HG03135 (cell line): ENCODE data around the gene GID8.
A peak's percentile ranks its signal among the peaks of the same experiment; 100 is the strongest.
"Not testable (repeated sequence)": the region's sequence is repeated elsewhere in the genome, so short reads cannot be mapped to it uniquely, and the experiment has no call there.

Source experiments
- ATAC-seq: cut with Tn5 transposase; IDR thresholded peaks from one replicate; pipeline ENCODE4 v1.9.1; 2021; ENCODE audit warnings: mild to moderate bottlenecking, moderate library complexity; ENCODE audit not compliant: unreplicated experiment

GID8 gene

DNA sequence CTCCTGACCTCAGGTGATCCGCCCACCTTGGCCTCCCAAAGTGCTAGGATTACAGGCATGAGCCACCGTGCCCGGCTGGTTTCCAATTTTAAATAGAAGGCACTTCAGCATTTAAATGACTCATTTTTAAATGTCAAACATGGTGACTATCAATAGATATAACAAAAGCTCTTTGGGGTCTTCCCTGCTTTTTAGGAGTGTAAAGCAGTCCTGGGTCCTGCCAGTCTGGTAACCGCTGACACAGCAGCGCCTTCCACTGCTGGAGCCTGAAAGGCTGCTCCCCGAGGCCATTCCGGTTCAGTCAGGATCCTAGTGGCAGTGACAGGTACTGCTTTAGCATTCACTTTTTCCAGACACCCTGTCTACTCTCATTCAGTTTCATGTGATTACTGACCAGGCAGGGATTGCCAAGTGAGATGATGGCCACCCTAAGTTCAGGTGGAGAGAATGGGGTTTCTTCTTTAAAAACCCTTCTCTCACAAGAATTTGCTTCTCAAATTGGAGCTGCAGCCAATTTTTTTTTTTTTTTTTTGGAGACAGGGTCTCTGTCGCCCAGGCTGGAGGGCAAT, 16.7 kb upstream of the GID8 start:
- ATAC-seq: no peak

DNA sequence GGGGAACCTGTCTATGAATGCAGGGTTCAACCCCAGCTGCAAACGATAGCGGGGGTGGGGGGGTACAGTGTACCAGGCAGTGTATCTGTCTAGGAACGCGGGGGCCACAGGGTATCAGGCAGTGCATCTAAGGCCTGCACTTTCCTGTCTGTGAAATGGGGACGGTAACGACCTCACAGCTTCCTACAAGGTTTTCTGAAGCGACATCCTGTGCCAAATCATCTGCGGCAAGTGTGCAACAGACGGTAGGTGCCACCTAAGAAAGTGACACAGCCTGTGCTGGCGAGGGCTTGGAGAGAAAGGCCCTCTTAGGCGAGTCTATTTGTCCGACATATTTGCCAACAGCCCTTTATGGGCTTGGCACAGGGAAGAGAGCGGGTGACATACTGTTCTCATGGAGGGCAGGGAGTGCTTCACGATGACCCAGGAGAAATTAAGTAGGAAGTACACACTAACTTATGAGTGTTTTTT, 15.5 kb upstream of the GID8 start:
- no peak for ATAC-seq

DNA sequence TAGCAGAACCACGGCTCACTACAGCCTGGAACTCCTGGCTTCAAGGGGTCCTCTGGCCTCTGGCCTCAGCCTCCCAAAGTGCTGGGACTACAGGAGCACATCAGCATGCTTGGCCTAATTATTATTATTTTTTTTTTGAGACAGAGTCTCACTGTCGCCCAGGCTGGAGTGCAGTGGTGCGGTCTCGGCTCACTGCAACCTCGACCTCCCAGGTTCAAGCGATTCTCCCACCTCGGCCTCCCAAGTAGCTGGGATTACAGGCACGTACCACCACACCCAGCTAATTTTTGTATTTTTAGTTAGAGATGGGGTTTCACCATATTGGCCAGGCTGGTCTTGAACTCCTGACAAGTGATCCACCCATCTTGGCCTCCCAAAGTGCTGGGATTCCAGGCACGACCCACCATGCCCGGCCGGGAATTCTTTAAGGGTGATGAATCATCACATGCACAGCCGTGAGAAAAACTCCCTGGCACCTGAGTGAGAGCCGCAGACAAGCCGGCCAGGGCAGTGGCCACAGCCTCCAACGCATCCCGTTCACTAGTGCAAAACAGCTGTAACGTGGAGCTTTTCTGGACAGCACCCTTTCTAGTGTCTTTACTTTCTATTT, 14.8 kb upstream of the GID8 start:
- not testable (repeated sequence) for ATAC-seq

DNA sequence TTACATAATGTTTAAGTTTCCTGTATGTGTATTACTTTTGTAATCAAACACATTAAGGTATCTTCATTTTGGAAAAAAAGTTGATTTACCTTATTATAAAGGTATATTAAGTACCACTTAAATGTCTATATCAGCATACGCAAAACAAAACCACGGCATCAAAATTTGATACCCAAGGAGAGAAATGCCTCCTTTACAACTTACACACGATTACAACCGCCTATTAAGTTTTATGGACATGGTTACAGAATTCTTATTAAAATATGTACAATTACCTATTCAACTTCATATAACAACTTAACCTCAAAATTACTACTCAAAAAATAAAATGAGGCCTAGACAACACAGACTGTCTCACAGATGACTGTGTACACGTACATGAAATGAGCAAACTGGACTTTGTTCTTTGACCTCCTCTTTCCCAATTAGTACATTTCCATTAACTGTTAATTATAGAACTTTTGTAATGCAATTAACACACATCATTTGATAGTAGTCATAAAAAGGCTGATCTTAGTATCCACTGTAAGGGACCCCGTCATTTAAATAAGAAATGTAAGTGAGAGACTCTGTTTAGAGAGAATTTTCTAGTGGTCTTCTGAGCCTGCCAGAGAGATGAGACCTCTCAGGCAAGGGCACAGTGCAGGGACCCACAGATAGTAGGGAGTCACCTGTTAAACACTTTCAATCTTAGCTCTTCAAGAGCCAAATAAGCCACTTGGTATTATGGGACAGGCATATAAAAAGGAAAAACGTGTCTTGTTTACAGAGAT, 14.1 kb upstream of the GID8 start:
- no peak for ATAC-seq

DNA sequence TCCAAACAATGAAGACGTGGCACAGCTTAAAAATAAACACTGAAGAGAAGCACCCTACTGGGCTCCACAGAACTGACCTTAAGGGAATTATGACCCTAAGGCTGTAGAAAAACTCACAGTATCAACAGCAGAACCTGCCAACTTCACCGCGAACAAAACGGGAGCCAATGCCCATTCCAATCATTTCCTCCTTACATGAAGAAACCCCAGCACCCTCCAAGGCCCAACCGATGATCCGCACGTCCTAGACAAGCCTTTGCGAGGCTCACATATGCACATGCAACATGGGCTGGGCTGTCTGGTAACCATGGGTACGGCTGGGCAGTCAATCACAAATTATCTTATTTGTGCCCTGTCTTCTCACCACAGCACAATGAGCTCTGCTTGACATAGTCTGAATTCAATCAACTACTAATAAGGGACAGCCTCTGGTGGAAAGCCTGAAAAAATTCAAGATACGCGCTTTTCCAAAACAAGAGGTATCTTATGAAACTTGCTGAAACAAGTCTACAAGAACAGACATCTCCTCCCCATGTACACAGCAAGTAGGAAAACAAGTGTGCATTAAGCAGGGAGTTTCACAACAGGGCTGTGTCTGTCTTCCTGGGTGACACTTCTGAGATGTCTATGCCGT, 13.4 kb upstream of the GID8 start:
- no peak for ATAC-seq

DNA sequence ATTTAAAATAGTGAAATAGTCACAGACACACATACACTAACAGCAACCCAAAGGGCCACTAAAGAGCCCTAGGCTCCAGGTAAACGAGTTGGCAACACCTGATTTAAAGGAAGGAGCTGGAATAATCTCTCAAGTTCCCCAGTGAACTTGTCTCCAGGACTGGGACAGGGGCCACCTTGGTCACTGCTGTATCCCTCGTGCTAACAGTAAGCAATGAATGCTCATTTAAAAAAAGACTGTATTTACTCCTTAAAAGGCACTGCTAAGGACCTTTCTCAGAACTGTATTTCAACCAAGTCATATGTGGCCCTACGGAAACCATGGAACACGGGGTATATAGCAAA, 12.9 kb upstream of the GID8 start:
- ATAC-seq: no peak

DNA sequence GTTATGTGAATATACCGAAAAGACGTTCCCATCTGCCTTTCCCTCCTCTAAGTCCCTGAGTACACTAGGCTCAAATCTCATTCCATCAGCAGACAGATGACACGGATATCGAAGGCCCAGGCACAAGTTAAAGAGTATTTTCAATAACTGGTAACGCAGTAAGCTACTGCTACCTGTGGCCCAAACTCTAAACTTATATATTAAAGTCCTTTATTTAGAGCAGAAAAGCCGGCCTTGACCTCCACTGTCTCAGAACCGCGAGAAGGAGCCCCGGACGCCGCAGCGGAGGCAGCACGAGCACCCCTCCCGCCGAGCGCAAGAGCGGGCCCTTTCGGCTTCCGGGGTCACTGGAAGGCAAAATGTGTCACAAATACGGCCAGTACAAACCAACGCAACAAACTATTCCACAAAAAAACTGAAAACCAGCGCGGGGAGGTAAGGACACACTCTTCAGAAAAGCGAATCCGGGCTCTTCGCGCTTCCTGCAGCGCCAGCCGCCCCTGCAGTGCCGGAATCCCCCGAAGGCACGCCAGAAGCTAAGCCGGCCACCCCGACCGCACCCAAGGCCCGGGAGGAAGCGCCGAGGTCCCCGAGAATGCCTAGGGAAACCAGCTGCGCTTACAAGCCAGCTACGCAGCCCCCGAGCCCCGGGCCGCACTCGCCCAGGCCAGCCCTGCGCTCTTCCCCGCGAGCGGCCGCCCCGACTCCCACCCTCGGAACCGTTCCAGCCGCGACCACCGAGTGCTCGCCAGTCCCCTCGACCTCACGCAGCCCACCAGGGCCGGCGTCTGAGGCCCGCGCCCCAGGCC, 12.3 kb upstream of the GID8 start:
- ATAC-seq: peak; percentile 20

DNA sequence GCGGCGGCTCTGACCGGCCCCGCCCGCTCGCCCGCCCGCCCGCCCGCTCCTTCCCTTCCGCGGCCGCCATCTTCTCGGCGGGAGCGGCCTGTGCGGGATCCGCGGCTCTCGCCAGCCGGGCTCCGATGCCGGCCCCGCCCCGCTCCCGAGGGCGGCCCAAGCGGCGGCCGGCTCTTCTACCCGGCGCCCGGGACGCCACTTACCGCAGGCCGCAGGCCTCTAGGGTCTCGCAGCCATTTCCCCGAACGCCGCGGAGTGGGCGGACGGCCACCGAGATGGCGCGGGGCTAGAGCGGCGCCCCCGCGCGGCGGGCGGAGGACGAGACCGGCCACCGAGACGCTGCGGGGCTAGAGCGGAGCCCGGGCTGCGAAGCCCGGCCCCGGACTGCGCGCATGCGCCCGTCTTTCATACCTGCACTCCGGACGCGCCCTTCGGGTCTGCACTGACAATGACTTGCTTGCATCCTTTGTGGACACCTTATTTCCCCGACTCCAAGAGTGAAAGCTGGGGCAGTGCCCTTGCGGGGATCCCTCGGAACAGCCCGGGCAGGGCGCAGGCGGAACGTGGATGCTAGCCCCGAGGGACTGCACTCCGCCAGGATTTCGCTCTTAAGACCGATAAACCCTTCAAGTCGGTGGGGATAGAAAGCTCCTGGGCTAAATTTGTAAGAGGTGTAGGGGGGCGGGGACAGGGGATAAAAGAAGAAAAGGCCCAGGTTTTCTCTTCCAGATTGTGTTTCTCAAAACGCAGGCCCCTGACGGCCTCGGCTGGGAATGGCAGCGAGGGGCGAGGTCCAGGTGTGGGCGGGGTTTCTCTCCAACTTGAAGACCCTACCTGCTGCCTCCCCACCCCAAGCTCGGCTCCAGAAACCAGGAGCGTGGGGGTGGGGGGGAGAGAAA, 11.5 kb upstream of the GID8 start, which contains the start of gene DIDO1:
DIDO1 (minus strand) TSS at position 277 of the 899 bp plus-strand sequence.
- peak; percentile 70 for ATAC-seq

DNA sequence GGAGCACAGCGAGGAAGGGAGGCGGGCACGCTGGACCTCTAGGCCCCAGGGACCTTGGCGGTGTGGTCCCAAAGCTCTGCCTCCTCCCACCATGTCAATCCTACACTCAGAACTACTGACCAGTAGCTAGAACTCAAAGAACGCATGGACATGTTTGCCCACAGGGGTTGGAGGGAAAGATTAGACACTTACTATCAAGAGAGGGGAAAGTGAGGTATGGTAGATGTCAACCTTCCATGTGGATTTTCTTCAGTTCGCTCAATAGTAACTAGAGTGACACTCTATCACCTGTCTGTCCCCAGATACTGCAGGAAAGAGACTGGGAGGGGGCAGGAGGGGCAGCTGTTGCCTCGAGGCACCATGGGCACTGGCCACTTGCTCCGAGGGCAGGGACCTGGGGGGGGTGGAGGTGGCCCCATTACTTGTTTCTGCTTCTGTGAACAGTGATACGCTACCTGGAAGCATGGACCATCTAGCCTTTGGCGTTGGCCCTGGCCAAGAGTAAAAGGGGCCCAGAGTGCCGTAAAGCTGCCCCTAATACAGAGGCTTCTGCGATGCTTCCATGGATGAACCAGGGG, 10.7 kb upstream of the GID8 start:
- ATAC-seq: no peak

DNA sequence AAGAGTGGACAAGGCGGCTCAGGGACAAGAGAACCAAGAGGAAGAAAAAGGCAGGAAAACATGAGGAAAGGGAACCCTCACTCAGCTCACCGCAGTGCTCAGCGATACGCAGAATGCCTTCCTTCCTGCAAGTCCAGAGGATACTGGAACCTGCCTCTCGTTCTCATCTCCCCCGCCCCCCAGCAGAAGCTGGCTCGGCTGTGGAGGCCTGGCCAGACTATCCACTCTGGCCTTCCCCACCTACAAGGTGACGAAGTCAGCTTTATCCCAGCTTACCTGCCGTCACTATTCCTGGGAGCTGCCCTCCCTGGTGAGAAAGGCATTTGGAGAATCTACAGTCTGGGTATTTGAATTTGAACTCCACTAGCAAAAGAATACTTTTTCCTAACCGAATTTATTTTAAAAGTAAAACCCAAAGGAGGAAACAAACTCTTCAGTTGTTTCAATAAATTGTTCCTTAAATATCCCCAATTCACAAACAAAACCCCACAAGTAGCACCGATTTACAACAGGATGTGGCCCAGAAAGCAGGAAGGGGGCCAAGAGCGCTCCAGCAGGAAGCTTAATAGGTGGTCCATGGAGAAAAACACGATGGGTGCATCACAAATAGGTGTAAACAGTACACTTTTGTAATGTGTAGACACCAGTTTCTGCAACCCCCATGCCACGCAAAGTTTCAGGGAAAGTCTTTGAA, 9.6 kb upstream of the GID8 start:
- ATAC-seq: no peak

DNA sequence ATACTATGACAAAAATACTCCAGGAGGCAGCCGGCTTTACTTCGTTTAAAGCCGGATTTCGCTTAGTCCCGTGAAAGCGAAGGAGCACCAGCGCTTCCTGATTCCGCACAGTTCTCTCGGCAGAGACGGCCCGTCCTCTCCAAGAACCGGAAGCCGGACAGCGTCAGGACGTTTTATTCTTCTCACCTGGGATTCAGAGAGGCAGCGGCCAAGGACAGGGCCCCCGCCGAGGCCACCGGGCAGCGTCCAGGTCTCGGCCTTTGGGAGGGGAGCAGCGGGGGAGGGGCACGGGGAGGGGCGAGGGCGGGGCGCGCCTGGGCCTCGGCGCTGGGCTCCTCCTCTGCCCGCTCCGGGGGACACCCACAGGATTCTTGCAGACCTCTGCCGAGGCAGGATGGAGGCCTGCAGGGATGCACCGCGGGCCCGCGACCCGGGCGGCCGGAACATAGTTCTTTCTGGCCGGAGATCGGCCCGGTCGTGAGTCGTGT, 8.9 kb upstream of the GID8 start:
- ATAC-seq: no peak

DNA sequence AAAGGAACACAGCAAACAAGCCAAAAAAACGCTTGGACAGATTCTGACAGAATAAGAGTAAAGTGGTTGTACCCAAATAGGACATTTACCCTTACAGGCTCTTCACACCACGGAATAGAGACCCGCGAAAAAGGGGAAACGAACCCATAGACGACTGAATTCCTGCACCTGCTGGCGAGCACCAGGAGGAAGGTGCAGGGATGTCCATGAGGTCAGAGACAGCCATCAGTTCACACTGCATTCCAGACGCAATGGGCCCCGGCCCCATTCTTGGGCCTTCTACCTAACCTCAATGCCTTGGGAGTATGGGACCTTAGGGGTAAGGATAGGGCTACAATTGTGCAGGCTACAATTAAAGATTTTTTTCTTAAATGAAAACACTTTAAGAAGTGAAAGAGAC, 6.5 kb upstream of the GID8 start:
- ATAC-seq: no peak

DNA sequence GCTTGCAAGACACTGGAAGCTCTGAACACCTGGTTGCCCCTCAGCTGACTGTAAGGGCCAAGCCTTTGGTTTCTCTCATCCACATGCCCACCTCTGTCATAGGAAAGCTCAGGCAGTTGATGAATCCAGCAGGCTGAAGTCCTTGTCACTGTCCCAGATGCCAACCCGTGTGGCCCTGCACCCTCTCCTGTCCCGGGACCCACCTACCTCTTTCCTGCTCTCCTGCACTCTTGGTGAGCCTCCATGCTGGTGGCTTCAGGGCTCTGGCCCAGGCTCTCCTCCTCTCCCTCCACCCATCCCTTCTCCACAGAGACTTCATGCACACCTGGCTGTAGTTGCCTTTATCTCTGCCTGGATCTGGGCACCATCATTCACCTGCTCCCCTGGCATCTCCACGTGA, 4.0 kb upstream of the GID8 start:
- ATAC-seq: no peak

DNA sequence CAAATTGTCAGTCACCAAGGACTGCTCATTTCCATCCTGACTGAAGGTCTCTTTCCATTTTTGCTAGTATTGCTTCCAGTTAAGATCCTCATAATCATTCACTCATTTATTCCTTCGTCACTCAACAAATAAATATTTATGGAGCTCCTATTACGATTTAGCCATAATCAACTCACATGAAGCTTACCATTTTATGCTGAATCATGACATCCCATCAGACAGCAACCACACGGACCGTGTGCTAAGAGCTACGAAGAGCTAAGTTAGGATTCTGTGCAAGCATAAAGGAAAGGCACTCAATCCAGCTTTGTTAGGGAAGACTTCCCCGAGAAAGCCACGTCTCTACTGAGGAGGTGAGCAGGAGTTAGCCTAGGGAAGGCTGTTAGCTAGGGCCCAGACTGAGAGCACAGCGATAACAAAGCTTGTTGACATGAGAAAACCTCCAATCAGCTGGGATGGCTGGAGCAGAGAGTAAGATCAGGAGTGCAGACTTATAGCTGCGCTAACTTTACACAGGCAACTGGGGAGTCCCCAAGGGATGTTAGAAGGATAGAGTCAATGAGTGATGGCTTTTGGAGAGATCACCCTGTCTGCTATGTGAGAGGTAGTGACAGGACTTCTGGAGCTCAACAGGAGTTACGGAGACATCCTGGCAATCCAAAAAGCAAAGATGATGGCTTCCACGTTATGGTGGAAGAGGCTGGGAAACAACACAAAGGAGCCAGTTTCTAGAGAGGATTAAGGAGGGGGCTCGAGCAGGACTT, 2.6 kb upstream of the GID8 start:
- no peak for ATAC-seq

DNA sequence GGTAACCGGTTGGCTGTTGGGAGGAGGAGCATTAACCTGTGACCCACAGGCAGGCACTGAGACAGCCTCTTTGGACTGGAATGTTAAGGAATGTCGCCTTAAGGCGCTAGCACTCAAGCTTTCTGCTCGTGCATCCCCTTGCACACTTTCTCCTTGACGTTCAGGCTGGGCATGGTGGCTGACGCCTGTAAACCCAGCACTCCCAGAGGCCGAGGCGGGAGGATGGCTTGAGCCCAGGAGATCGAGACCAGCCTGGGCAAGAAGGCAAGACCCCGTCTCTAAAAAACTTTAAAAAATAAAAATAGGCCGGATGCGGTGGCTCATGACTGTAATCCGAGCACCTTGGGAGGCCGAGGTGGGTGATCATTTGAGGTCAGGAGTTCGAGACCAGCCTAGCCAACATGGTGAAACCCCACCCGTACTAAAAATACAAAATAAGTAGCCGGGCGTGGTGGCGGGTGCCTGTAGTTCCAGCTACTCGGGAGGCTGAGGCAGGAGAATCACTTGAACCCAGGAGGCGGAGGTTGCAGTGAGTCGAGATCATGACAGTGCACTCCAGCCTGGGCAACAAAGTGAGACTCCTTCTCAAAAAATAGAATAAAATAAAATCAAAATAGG, 1.9 kb upstream of the GID8 start:
- ATAC-seq: no peak

DNA sequence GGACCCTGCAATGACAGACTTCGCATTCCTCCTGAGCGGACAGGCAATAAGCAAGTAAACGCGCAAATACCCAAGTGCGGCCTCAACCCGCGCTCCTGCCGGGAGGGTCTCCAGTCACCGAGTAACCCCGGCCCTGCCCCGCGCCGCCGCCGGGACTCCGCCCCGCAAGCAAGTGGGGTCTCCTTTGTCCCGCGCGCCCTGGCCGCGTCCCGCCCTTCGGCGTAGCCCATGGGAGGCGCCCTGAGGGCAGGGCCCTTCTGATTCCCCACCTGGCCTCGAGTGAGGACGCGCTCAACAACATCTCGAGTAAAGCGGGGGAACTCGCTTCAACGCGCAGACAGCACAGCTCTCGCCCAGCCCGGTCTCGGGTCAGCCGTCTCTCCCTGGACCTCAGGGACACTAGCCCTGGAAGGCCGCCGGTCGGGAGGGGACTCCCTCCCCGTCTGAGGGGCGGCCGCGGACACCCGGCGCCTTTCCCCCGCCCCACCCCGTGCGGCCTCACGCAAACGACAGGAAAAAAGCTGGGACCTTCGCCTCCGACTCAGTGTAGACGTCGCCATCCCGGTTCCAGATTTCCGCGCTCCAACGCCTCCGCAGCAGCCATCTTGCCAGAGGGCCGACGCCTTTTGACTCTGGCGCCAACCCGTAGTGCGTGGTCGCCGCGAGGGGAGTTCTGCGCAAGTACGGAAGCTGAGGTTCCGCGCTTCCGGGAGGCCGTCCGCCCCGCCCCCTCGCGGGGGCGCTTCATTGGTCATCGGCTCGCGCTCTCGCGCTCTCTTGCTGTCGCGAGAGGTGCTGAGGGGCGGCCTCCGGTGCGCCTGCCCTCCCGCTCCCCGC, 461 bp upstream of the GID8 start:
- peak; percentile 76 for ATAC-seq

DNA sequence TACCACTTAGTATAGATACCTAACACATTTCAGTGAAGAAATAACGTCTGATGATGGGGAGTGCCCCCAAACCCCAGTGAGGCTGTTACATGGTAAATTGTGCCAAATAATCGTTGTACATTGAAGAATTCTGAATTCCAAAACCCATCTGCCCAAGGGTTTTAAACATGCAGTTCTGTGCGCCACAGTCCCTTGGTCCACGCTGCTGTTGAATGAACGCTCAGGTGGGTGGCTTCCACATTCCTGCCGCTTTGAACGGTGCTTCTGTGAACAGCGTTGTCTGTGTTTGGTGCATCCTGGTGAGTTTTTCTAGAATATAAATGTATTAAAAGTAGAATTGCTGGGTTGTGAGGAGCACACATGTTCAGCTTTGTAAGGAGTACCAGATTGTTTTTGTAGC, 2.9 kb downstream of the GID8 start:
- ATAC-seq: no peak
